ENCODE measurements around the gene NEK7. TPM values are rescaled to one million over a fixed set of nuclear protein-coding genes. Genes with fewer than 3 reads are reported as not detected.

Gene NEK7
- total and polyA plus RNA-seq, 2 of the 8 experiments (the other 6 are each of a cell fraction or from before 2014, with no cell fraction given), result 5.1 to 10.0 TPM

DNA sequence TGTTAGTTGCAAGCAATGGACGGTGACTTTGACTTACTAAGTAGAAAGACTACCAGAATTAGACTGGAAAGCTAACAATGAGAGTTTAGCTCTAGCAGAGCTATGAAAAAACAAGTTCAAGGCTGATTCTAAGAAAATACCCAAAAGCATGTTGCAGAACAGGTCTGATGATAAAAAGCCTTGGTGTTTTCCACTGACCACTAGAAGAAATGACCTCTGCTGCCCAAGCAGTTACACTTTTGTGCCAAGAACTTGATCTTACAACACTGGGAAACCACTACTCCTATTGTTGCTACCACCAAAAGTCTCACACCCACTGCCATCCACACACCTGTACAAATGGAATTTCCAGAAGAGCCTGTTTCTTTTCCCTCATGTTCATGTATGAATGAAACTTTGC, 21.4 kb upstream of the NEK7 start:
- Histone ChIP-seq H3K9me3 (ENCODE audit: insufficient read depth in 2 of 2, low read depth in 1 of 2, low read length in 1 of 2) (no peaks in the 10 kb centered on the region), H3K4me1 (replicated peaks in 1 of 4; ENCODE audit: control insufficient read depth in 3 of 4, insufficient read depth in 4 of 4, low read length in 3 of 4) (no peaks in the 10 kb centered on the region), H2BK5ac (ENCODE audit: low read depth, low read length) (no peak overlapping the region), H3K79me1 (ENCODE audit: low read depth, low read length) (no peaks in the 10 kb centered on the region), H4K8ac (ENCODE audit: extremely low read depth, insufficient read depth, low read length) (no peak overlapping the region), H3K79me2 (ENCODE audit: control insufficient read depth in 1 of 2, insufficient read depth in 2 of 2, low read length in 2 of 2) (no peaks in the 10 kb centered on the region), H3K18ac (ENCODE audit: extremely low read depth, low read length) (no peak overlapping the region), H3K23ac (ENCODE audit: insufficient read length) (no peak overlapping the region), H3K23me2 (ENCODE audit: low read depth, low read length) (no peaks in the 10 kb centered on the region), H2BK20ac (ENCODE audit: low read length) (no peak overlapping the region), H3K56ac (replicated peaks; ENCODE audit: insufficient read length, low read depth, low read length) (no peak overlapping the region), H4K20me1 (replicated peaks in 1 of 2; ENCODE audit: control insufficient read depth in 1 of 2, insufficient read depth in 2 of 2, low read length in 2 of 2) (no peaks in the 10 kb centered on the region), H3K9ac (replicated peaks in 1 of 4; ENCODE audit: extremely low read depth in 1 of 4, low read depth in 3 of 4, low read length in 3 of 4) (no peak overlapping the region), H2AK5ac (ENCODE audit: low read depth, low read length) (no peak overlapping the region), H3K27ac (ENCODE audit: low read depth, low read length) (no peak overlapping the region), H3K36me3 (ENCODE audit: control insufficient read depth in 2 of 4, insufficient read depth in 4 of 4, low read length in 3 of 4) (no peaks in the 10 kb centered on the region), H3K4me2 (ENCODE audit: insufficient read depth in 1 of 2, low read depth in 2 of 2, low read length in 2 of 2) (no peak overlapping the region), H2AFZ (ENCODE audit: low read length) (no peak overlapping the region), H4K5ac (ENCODE audit: insufficient read length, low read depth, low read length) (no peak overlapping the region), H2BK15ac (ENCODE audit: low read length) (no peak overlapping the region), H3K4me3 (ENCODE audit: extremely low read depth in 1 of 4, insufficient read depth in 2 of 4, low read depth in 3 of 4, low read length in 4 of 4) (no peak overlapping the region), H4K91ac (replicated peaks; ENCODE audit: insufficient read length, low read length) (no peak overlapping the region), H3K4ac (replicated peaks; ENCODE audit: insufficient read length, low read depth, low read length) (no peak overlapping the region), H3K27me3 (replicated peaks in 1 of 4; ENCODE audit: control insufficient read depth in 3 of 4, extremely low read depth in 1 of 4, insufficient read depth in 3 of 4, low read length in 3 of 4) (no peaks in the 10 kb centered on the region), H3K14ac (ENCODE audit: insufficient read length) (no peak overlapping the region), H2BK120ac (replicated peaks; ENCODE audit: low read depth, low read length) (no peak overlapping the region), H2BK12ac (ENCODE audit: low read depth, low read length) (no peak overlapping the region)
- 43% methylated on average over 1 of the region's 1 CpG; no CpG with 5 or more reads in 1 of the 2 experiments for WGBS, 2 experiments (ENCODE audit: extremely low coverage in 1 of 2, insufficient coverage in 1 of 2, insufficient read length in 1 of 2, insufficient replicate concordance in 2 of 2, low coverage in 1 of 2, low lambda C conversion rate in 2 of 2, missing lambda C conversion rate in 1 of 2)
- CTCF ChIA-PET (ENCODE audit: partially characterized antibody), result interaction anchor here (1.8 kb wide), 1 partner anchor 19 kb away, joined by 4 read pairs; no protein-coding TSS in a partner anchor
- POLR2A ChIA-PET (ENCODE audit: partially characterized antibody), result no interaction called here
- DNase-seq (ENCODE audit: low read depth in 1 of 2, low spot score in 2 of 2), result no peak
- FAIRE-seq, result no peak
- TF ChIP-seq PHF8 (conservative IDR thresholded peaks at IDR 0.05; ENCODE audit: low read depth, low read length) (no peak), TAF7 (optimal IDR thresholded peaks at IDR 0.05; ENCODE audit: borderline replicate concordance, low read depth, low read length) (no peak), GTF2F1 (IDR thresholded peaks at IDR 0.05; ENCODE audit: borderline replicate concordance, low read depth, low read length) (no peak), CHD2 (IDR thresholded peaks at IDR 0.05; ENCODE audit: low read length) (no peak), SIN3A (conservative IDR thresholded peaks at IDR 0.05 in 1 of 2, IDR thresholded peaks at IDR 0.05 in 1 of 2; ENCODE audit: low read depth in 1 of 2, low read length in 2 of 2) (no peak), BRCA1 (IDR thresholded peaks at IDR 0.05; ENCODE audit: low read depth, low read length) (no peak), POU5F1 (IDR thresholded peaks at IDR 0.05; ENCODE audit: low read depth, low read length) (no peak), SP2 (IDR thresholded peaks at IDR 0.05; ENCODE audit: low read length) (no peak), CTBP2 (IDR thresholded peaks at IDR 0.05; ENCODE audit: borderline replicate concordance, insufficient read depth, insufficient read length, low read length) (no peak), RXRA (IDR thresholded peaks at IDR 0.05; ENCODE audit: insufficient read depth, low read depth, low read length) (no peak)
- TF ChIP-seq, protein P1, sequence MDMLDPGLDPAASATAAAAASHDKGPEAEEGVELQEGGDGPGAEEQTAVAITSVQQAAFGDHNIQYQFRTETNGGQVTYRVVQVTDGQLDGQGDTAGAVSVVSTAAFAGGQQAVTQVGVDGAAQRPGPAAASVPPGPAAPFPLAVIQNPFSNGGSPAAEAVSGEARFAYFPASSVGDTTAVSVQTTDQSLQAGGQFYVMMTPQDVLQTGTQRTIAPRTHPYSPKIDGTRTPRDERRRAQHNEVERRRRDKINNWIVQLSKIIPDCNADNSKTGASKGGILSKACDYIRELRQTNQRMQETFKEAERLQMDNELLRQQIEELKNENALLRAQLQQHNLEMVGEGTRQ (IDR thresholded peaks at IDR 0.05; ENCODE audit: low read length), result no peak

All from H1 (cell line).